Mammary epithelial cell (primary cell): ENCODE results near the gene SCN4B.

Source experiments
- EZH2 ChIP-seq: IDR thresholded peaks from 2 replicates; pipeline ENCODE4 v1.6.1; 2012; ENCODE audit warnings: low read length, inconsistent platforms, borderline replicate concordance
- TF ChIP-seq, protein P1 (sequence below), 2 donors: IDR thresholded peaks in 1 of 2; conservative IDR thresholded peaks in 1 of 2; 2 replicates each; pipeline ENCODE4 v1.5.1; 2011 to 2012; ENCODE audit warnings: inconsistent platforms in 2 of 2, low read length in 2 of 2, mild to moderate bottlenecking in 2 of 2, control low read depth in 1 of 2, low read depth in 1 of 2; ENCODE audit not compliant: insufficient read depth in 1 of 2; ENCODE audit errors: extremely low read depth in 1 of 2

DNA sequence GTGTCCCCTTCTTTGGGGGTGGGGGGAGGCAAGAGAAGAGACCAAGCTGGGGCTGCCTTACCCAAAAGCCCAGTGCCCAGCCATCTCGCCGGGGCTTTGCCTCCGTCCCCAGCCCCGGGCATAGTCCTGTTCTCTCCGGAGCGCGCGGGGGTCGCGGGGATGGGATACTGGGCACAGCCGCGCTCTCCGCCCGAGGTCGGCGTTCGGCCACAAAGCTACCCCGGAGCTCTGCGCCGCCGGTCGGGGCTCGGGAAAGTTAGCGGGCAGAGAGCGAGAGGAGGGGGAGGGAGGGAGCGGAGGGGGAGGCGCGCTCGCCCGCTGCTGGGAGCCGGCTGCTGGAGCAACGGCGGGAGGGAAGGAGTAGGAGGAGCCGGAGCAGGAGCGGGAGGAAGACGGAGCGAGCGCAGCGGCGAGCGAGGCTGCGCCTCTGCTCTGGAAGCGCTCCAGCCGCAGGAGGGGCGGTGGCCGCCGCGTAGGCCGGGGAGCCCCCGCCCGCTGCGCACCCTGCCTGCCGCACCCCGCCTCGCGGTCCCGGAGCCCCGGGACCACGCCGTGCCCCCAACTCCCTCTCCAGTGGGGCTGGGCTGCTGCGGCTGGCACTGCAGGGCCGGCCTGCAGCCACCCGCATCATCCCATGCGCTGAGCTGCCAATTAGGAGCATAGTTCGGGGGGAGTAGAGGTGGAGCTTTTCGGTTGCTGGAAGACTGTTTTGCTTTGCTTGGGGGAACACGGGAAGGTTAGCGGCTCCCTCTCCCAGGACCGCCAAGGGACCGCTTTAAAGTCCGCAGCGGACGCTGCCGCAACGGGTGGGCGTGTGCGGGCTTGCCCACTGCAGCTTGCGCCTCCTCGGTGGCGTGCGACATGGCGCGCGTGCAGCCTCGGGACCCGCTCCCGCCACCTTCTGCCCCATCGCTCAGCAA is at the start of gene SCN4B:
- TF ChIP-seq EZH2 = no peak
- TF ChIP-seq, protein P1, sequence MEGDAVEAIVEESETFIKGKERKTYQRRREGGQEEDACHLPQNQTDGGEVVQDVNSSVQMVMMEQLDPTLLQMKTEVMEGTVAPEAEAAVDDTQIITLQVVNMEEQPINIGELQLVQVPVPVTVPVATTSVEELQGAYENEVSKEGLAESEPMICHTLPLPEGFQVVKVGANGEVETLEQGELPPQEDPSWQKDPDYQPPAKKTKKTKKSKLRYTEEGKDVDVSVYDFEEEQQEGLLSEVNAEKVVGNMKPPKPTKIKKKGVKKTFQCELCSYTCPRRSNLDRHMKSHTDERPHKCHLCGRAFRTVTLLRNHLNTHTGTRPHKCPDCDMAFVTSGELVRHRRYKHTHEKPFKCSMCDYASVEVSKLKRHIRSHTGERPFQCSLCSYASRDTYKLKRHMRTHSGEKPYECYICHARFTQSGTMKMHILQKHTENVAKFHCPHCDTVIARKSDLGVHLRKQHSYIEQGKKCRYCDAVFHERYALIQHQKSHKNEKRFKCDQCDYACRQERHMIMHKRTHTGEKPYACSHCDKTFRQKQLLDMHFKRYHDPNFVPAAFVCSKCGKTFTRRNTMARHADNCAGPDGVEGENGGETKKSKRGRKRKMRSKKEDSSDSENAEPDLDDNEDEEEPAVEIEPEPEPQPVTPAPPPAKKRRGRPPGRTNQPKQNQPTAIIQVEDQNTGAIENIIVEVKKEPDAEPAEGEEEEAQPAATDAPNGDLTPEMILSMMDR (conservative IDR thresholded peaks at IDR 0.05 in 1 of 2, IDR thresholded peaks at IDR 0.05 in 1 of 2; ENCODE audit: extremely low read depth in 1 of 2, insufficient read depth in 1 of 2, low read depth in 1 of 2, low read length in 2 of 2) = no peak
